Breast epithelium (tissue), 3 donors: ENCODE results near the gene EVC.

Experiments
- POLR2A ChIP-seq: fragments of 450-650 bp; IDR thresholded peaks from one replicate; pipeline ENCODE4 v1.6.1; 2016; ENCODE audit warnings: antibody characterized with exemption, mild to moderate bottlenecking, moderate library complexity
- POLR2AphosphoS5 ChIP-seq, 3 donors: sonication (generic); formaldehyde crosslinking; IDR thresholded peaks; one replicate each; pipeline ENCODE4 v1.6.1; 2017; ENCODE audit warnings: antibody characterized with exemption in 3 of 3
- TF ChIP-seq, protein P1 (sequence below), 3 donors: fragments of 450-650 bp; IDR thresholded peaks; one replicate each; pipeline ENCODE4 v1.5.1; 2016 to 2017; ENCODE audit warnings: antibody characterized with exemption in 3 of 3, mild to moderate bottlenecking in 3 of 3, moderate library complexity in 3 of 3

DNA sequence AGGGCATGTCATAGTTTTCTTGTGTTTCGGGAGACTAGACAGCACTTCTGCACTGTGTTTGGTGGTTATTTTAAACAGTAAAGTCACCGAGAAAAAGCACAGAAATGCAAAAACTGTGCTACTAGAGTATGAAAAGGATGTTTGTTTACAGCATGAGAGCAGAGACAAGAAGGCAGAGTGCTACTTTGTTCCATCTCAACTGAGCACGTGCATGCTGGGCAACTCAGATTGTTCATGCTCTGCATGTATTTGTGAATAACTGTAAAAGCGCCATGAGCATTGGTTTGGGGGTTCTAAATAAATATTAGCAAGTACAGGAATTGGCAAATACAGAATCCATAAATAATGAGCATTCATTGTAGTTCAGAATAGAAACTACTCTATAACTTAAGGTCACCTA, 7.4 kb downstream of the EVC start:
- TF ChIP-seq, protein P1, sequence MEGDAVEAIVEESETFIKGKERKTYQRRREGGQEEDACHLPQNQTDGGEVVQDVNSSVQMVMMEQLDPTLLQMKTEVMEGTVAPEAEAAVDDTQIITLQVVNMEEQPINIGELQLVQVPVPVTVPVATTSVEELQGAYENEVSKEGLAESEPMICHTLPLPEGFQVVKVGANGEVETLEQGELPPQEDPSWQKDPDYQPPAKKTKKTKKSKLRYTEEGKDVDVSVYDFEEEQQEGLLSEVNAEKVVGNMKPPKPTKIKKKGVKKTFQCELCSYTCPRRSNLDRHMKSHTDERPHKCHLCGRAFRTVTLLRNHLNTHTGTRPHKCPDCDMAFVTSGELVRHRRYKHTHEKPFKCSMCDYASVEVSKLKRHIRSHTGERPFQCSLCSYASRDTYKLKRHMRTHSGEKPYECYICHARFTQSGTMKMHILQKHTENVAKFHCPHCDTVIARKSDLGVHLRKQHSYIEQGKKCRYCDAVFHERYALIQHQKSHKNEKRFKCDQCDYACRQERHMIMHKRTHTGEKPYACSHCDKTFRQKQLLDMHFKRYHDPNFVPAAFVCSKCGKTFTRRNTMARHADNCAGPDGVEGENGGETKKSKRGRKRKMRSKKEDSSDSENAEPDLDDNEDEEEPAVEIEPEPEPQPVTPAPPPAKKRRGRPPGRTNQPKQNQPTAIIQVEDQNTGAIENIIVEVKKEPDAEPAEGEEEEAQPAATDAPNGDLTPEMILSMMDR (IDR thresholded peaks at IDR 0.05), result no peak
- TF ChIP-seq POLR2A, result no peak
- no peak for TF ChIP-seq POLR2AphosphoS5 (IDR thresholded peaks at IDR 0.05)
